CD4-positive, alpha-beta T cell treated with Interleukin-10 for 1 hour (primary cell): ENCODE results near the gene SLC12A7.
"Not testable (repeated sequence)": the region's sequence is repeated elsewhere in the genome, so short reads cannot be mapped to it uniquely, and the experiment has no call there.

Experiments
- DNase-seq: peaks from one replicate; pipeline ENCODE4 v3.0.0-alpha.2; 2020

Gene SLC12A7

DNA sequence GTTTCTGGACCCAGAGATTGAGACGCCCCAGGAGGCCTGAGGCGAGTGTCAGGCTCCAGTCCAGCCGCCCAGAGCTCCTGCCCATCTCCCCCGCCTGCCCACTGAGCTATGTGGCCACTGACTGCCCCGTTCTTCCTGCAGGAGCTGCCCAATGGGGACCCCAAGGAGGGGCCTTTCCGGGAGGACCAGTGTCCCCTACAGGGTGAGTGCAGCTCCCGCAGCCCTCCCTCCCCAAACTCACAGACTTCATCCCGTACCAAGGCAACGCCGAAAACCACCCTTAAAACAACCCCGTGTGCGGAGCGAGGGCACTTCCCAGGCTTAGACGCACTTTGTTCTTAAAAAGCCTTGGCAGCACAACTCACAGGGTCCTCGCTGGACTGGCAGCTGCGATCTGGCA, 79.9 kb downstream of the SLC12A7 start:
- no peak for DNase-seq

DNA sequence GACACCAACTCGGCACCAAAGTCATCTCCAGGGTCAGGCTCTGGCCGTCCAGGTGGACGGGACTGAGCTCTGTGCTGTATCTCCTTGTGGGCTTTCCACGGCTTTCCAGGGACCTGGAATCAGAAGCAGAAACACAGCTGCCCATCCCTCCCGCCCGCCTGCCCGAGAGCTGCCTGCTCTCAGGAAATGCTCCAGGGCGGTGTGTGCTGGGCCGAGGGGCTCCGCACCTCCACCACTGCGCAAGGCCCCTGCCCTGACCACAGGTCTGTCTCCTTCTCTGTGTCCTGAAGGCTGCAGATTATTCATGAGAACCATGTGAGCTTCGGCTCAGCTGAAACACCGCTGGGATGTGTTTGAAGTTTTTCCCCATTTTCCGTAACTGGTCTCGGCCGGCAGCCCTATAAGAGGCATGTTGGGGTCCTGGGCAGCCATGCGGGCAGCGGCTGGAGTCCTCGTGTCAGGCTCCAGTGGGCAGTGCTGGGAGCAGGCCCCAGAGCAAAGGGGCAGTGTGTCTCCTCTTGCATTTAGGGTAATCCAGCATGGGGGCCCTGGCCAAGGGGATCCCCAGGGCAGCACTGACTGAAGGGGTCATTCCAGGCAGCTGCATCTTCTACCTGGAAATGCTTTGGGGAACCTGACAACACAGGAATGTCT, 80.4 kb downstream of the SLC12A7 start:
- no peak for DNase-seq

DNA sequence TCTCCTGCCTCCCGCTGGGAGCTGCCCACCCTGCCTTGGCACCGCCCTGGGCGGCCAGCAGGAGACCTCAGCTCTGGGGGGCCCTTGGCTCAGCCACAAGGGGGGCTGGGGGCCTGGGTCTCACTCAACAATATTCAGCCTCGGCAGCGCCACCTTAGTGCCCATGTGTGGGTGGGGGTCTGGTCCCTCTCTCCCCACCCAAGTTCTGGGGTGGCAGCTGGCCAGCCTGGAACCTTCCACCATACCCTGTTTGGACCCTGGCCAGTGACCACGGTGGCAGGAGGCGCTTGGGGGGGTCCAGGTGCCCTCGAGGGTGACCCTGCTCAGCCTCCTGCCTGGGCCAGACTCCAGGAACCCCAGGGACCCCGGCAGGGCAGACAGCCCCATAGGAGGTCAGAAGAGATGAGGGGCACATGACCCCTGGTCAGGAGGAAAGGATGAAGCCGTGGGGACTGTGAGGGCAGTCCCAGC, 81.0 kb downstream of the SLC12A7 start:
- DNase-seq: no peak

DNA sequence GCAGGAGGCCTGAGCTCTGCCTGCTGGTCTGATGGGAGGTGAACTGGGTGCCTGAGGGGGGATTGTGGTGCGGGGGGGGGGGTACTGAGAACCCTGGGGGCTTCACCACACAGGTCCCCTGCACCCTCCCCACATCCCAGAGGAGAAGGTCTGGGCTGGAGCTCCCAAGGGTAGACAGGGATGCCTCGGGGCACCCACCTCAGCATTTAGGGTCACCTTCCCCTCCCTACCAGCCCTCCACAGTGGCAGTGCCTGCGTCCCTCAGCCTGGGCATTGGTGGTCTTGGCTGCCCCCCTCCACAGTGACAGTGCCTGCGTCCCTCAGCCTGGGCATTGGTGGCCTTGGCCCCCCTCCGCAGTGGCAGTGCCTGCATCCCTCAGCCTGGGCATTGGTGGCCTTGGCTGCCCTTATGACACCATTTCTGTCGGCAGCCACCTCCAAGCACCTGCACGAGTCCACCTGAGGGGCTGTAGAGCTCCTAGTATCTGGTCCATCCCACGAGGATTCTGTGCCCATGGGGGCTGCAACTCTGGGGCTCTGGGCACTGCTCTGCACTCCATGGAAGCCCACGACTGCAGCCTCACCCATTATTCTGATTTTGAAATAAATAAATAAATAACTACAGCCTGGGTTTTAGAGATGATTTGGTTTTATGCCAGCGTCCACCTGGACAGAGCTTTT, 81.8 kb downstream of the SLC12A7 start:
- DNase-seq: no peak

DNA sequence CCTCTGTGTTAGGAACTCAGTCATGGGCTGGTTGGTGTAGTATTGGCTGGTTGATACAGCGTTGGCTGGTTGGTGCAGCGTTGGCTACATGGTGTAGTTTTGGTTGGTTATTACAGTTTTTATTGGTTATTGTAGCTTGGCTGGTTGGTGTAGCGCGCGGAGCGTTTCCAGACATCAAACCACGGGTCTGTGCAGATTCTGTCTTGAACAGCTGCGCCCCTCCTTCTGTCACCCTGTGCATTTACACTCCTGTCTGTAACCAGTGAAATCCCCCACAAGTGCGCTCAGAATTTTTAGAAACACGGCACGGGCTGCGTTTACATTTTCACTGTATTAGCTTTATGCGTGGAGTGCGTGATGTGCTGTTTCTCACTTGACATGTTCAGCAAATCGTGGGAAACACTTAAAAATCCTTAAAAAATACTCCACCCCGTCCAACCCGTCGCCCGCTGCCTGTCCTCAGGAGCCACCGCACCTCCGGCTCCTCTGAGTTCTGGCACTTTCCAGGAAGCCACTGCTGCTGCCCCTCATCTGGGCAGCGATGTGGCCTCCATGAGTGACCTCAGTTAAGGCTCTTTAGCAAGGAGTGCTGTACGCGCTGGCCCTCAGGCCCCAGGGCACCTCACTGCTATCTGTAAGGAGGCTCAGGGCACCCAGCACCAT, 82.5 kb downstream of the SLC12A7 start:
- no peak for DNase-seq

DNA sequence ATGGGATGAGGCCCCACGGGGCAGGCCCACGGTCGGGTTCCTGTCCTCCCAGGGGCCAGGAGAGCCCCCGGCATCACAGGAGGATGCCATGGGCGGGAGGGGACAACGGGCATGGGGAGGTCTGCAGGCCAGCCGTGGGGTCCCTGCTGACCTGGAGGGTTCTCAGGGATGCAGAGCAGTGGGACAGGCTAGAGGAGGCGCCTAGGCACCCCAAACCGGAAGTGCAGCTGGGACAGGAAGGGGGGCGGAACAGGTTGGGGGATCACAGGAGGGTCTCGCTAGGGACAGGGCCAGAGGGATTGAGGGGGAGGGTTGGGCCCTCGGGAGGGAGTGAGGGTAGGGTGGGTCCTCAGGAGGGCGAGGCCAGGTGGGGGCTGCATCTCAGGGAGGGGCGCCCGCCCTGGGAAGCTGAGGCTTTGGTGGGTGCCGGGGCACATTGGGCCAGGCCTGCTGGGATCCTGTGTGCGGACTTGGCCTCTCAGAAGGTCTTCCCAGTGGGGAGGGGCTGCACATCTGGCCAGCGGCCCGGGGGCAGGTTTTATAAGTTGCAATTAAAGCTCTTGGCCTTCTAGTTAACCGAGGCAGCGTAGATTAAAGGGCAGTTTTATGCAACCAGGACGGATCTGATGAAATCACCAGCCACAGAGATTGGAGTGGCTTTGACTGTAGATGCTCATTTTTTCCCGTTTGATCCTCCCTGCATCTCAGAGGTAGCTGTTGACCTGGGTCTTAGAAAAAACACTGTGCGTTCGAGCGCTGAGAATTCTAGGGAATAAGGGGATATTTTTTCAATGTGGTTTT, 83.2 kb downstream of the SLC12A7 start:
- DNase-seq: no peak

DNA sequence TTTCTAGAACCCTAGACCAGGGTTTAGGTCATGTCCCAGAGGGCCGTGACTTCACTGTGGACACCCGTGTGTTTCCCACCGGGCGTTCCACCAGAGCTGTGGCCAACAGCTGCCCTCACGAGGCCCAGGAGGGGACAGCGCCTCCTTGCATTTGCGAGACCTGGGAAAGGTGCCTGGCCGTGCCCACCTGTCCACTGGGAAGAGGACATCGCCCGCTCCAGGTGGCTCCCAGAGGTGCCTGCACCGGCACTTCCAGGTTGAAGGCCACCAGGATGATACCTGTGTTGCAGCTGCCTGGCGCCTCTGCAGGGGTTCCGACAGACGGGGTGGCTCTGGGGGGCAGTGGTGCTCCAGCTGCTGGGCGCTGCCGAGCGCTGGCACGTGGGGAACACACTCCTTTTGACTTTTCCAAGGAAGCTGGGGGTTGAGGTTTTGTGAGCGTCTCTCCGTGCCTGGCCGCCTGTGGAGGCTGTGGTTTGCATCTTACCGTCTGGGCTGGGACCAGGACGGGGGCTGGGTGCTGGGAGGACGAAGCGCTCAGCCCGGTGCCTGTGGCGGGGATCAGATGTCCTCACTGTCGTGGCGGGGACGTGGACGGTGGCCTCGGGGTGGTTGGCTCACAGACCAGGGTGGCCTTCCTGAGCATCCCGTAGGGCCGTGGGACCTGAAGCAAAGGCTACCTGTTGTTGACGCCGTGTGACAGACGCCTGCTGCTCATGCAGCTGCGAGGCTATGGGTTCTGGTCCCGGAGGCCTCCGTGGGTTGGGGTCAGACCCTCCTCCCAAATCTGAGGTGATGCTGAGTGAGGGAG, 84.0 kb downstream of the SLC12A7 start:
- no peak for DNase-seq

DNA sequence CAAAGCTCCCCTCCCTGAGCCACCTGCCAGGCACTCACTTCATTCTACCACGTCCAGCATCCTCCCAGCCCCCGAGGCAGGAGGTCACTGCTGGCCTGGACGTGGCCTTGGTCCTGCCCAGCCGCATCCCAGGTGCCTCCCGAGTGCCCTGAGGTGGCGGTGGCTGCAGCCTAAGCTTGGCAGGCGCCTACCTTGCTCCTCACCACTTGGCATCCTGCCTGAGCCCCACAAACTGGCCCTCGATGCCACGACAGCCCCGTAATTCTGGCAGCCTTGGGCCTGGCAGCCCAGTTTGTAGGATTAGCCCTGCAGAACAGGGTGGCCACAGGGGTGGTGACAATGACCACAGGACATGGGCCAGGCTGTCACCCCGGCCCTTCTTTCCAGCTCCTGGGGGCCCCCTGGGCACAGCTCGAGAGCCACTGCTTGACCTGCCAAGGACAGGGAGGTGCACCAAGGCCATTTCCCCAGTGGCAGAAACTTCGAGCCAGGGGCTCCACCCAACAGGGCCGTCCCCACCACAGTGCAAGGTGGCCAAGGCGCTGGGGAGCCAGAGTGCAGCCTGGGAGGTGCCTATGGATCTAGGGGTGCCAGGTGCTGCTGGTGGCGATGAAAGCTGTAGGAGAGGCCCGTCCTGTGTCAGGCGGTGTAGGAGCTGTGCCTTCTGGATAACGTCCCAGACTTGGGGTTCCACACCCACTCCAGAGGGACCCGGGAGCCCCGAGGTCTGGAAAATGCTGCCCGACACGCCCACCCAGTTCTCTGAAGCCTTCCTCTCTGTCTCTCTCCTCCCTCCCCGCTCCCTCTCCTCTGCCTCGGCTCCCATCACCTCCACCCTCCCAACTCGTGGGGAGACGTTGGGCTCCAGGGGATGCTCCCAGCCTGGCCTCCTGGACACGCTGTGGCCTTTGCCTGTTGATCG, 84.9 kb downstream of the SLC12A7 start:
- DNase-seq: no peak

DNA sequence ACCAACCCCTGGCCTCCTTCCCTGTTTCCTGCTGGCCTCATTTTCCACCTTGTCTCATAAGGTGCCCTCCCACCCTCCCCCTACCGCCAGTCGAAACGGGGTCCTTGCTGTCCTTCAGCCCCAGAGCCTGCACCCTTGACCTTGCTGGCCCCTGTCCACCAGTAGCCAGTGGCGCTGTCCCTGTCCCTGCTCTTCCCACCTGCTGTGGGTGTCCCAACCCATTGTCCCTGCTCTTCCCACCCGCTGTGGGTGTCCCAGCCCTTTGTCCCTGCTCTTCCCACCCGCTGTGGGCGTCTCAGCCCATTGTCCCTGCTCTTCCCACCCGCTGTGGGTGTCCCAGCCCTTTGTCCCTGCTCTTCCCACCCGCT, 89.9 kb downstream of the SLC12A7 start:
- DNase-seq: not testable (repeated sequence)

DNA sequence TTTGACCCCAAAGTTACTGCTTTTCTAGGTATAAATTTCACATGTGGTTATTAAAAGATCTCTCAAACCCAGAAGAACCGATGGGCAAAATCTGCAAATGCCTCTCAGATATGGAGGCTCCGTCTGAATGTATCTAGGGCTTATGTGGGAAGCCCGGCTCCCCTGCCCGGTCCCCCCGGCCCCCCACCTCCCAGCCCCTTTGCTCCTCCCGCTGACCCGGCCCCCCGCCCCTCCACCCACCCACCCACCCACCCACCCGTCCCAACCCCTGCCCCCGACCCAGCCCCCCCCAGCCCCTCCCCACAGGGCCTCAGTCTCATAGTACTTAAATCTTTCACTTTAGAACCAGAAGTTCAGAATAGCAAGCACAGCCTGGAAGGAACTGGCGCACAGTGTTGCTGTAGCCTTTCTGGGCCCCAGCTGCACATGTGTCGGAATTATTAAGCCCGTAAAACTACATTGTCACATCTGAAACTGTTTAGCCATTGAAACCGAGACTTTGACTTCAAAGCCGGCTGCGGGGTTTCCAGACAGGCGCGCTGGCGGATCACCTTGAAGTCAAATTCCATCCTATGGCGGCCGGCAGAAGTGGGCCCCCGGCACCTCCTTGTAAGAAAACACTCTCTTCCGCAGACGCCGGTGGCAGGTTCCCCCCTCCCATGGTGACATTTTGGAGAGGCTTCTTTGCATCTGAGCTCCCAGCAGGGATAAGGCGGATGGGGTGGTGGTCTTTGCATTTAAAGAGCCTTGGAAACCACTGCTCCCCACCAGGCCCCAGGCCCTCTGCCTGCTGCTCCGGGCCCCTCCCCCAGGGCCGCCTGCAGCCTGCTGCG, 90.5 kb downstream of the SLC12A7 start:
- no peak for DNase-seq

DNA sequence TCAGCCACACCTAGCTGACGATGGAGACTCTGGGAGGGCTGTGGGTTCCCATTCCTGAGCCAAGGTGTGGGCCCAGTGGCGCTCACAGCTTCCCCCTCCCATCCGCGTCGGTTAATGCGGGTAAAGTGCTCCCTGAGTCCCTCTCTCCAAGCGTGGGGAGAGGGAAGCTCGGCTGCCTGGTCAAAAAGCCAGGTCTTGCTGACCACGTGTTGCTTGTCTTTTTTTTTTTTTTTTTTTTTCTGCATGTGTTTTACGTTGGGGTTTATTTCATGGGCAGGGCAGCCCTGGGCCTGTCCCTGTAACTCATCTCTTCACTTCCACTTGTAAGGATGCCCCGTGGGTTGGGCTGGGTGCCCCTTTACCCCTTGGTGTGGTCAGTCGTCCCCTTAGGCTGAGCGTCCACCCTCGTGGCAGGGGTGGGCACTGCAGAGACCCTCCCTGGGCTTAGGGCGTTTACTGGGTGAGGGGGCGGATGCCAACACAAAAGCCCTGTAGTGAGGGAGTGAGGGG, 91.4 kb downstream of the SLC12A7 start:
- DNase-seq: no peak

DNA sequence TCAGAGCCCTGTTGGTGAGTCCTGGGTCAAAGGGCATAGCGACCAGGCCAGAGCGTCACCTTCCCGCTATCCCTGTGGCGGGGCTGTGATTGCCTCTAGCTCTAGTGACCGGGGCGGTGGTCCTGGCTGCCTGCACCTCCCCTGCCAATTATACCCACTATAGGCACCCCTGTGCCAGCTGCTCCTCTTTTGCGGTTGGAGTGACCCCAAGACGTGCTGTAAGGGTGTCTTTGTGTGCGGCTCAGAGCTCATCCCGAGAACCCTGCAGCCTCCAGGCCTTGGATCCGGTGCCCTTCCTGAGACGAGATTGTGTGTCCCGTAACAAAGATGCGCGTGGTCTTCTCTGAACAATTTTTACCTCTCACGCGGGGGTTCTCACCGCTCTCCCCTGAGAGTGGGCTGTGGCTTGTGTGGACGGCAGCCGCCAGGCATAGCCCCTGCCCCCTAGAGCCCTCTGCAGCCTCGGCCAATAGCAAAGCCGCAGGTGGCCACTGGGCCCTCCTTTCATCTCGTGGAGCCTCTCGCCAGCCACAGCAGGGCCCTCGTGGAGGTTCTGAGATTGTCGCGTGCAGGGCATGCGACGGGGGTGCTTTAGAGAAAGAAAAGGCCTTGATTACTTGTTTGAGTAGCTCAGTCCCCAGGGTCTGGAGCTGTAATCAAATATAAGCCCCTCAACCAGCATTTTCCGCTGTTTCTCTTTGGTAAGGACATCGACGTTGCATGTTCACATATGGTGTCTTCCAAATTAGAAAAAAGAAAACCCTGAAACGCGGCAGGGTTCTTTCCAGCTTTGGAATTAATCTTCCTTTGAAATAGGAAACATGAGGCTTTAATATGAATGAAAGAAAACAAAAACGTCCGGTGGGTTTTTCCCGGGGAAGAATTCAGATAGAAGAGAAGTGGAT, 92.6 kb downstream of the SLC12A7 start:
- DNase-seq: no peak

DNA sequence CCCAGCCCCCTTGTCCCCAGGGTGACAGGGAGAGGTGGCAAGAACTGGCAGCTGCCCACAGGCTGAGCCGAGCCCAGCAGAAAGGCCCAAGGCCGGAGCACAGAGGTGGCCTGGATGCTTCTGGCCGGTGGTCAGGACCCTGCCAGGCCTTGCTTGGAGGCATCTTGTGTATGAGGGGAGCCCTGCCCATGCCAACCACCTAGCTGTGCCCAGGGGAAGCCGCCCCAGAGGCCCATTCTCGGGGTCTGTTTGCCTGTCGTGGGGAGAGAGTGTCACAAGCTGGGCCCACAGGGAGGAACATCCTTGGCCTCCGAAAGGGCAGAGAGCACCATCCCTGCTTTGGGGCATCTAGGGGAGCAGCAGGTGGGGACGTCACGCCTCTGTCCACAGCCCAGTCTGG, 93.3 kb downstream of the SLC12A7 start:
- DNase-seq: no peak

DNA sequence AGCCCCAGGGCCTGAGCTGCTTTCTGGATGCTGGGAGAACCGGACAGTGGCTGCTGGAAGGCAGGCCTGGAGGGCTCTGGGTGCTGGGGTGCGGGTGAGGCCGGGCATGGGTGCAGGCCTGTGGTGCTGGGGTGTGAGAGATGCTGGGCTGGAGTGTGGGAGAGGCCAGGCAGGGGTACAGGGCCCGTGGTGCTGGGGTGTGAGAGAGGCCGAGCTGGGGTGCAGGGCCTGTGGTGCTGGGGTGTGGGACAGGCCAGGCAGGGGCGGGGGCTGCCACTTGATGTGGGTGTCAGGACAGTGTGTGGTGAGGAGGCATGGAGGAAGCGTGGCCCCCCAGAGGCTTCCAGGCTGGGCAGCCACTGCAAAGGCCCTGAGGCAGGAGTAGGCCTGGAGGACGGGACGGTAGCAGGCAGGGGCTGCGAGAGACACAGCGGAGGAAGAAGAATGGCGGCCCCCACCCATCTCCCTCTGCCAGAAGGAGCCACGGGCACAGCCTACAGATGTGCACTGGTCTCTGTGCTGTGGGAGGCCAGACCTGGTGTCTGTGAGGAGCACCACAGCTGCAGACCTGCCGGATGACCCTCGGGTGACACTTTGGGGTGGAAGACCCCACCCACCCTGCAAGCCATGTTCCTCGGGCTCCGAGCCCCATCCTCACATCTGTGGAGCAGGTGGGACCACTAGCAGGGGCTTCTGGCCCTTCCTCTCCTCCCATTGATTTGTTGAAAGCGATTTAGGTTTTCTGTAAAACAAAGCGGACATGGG, 94.0 kb downstream of the SLC12A7 start:
- no peak for DNase-seq

DNA sequence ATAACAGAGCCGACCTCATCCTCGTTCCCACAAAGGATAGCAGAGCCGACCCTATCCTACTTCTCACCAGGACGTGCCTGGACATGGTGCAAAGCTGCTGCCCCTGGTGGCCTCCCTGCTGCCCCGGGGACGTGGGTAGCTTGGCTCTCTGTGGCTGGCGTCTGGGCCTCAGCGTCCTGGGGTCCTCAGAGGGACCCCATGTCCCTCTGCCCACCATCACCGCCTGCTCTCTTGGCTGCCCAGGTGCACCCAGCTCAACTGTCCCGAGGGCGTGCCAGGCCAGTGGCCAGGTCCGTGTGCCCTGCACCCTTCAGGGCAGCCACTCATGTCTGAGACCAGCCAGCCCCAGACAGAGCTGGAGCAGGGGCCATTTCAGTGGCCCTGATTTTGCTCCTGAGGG, 94.8 kb downstream of the SLC12A7 start:
- DNase-seq: no peak

DNA sequence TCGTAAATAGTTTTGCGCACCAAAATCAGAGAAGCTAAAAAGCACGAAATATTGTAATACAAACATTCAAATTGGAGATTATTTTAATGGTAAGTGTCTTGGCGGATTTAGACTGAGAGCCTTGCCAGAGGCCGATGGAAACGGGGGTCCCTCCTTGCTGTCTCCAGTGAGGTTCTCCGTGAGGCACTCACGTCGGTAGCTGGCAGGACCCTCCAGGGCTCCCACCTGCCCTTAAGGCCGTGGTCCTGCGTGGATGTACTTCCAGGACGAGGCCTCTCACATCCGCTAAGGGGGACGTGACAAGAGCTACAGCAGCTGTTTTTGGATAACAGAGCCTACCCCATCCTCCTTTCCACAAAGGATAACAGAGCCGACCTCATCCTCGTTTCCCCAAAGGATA, 95.4 kb downstream of the SLC12A7 start:
- no peak for DNase-seq

DNA sequence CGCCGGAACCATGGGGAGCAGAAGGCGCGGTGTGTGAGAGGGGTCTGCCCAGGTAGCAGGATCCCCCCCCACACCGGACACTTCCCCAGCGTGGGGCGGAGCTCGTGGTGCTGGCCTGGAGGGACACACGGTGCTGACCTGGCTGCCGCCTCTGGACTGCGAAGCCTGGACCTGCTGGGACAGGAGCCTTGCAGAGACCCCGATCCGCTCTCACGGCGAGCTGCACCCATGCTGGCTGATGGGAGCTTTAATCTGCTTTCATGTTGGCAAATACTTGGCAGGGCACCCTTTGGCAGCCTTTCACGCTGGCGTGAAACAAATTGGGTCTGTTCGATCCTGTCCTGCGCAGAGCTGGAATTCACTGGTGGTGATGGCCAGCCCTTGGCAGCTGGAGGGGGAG, 95.8 kb downstream of the SLC12A7 start:
- DNase-seq: no peak

DNA sequence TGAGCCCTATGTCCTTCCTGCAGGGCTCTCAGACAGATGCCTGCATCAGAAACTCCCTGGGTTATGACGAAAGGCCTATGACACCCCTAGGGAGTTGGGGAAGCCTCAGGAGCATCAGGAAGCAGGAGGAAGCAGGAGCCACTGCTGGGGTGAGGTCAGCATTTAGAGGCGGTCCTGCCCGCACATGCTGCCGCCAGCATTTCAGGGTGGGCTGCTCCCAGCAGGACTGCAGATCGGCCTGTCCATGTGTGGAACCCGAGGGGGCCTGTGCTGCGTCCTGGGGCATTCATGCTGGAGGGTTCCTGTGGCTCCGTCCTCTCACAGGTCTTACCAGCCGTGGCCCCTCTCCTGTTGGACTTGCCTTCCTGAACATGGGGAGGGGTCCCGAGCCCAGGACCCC, 96.4 kb downstream of the SLC12A7 start:
- no peak for DNase-seq
